Measurements from ENCODE around the gene RASGRP1. TPM values are rescaled to one million over a fixed set of nuclear protein-coding genes. Genes with fewer than 3 reads are reported as not detected.

RASGRP1 gene
- total RNA-seq, 4 donors from 2014 or later: 0.22 to 2.1 (median 1.3) TPM

DNA sequence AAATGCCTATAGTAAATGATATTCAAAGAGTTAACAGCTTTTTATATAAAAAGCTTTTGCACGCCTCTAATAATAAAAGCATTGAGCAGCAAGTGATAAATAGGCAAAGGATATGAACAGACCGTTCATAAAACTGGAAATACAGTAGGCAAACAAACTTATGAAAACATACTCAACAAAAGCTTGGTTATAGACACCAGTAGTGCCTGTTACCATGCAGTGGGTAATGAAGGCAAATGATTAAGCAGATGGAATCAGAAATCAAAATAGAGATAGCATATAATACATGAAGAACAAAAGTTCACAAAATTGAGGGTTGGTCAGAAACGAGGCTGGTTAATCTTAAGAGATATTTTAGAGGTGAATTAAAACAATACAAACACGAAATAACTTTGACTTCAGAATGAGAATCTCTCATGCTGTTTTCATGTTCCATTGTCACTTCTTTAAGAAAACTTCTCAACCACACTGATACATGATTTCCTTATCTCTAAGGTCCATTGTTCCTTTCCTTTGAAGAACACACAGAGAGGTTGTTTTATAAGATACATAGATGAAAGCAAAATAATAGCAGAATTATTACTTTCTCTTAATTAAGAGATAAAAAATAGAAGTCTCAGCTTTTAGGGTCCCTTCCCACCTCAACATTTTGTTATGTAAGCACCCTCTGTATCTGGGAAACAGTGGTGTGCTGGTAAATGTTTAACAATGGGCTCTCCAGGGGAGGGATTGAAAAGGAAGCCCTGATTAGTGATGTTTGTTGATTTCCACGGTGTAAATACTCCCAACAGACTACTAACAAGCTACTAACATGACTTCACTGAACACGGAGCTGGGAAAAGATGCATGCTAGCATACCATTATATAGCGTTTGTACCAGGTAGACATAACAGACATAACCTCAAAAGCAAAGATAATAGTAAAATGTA lies 12.6 kb downstream of the RASGRP1 start:
- TF ChIP-seq POLR2A (IDR thresholded peaks at IDR 0.05) (no peak), EP300 (IDR thresholded peaks at IDR 0.05) (no peak), CTCF (IDR thresholded peaks at IDR 0.05) (no peak)
- no peaks in the 10 kb centered on the region for H3K4me1 ChIP-seq
- H3K4me3 ChIP-seq: no peak overlapping the region
- no peaks in the 10 kb centered on the region for H3K36me3 ChIP-seq
- 43 to 46% methylated on average over 7 of the region's 7 CpGs for WGBS, 2 donors
- no peaks in the 10 kb centered on the region for H3K27me3 ChIP-seq
- no peak for DNase-seq (ENCODE audit: low spot score in 2 of 2)
- H3K27ac ChIP-seq: no peak overlapping the region
- no peaks in the 10 kb centered on the region for H3K9me3 ChIP-seq

- H3K36me3 ChIP-seq: no peaks in the 10 kb centered on the region
- no peaks in the 10 kb centered on the region for H3K9me3 ChIP-seq
- TF ChIP-seq CTCF (IDR thresholded peaks at IDR 0.05): no peak
- H3K27me3 ChIP-seq: no peaks in the 10 kb centered on the region
- H3K27ac ChIP-seq: no peak overlapping the region
- DNase-seq (ENCODE audit: low spot score in 2 of 2): no peak
- no peak overlapping the region for H3K4me3 ChIP-seq
- H3K4me1 ChIP-seq: no peaks in the 10 kb centered on the region
These were observed 15.4 kb downstream of the RASGRP1 start for GRCh38 chr15:38549222-38549621.

DNA sequence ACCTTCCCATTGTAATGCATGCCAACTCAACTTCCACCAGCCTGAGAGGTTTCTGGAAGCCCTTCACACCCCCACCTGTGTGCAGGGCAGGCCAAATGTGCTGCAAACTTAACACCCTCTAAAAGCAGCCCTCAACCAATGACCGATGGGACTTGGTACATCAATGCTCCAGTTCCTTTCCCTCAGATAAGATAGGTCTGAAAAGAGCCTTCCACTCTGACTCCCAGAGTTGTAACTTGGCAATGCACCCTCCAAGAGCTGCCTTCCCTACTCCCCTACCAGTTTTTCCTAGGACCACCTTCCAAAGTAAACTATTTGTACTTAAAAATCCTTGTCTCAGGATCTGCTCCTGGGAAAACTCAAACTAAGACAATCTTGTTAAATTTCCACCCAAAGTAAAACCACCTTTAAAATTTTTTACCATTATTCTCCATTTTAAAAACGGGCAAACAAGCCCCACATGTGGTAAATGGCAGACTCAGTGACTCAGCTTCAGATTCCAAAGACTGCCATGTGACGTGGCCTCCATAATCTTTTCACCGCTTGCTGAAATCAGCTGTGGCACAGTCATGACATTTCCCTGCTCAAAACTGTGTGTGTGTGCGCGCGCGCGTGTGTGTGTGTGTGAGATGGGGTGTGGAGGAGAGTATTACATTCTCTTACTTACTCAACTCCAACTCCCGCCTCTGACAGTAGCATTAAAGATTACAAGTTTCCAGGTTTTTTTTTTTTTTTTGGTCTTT lies 17.2 kb downstream of the RASGRP1 start:
- DNase-seq (ENCODE audit: low spot score in 2 of 2): no peak
- H3K36me3 ChIP-seq: no peaks in the 10 kb centered on the region
- no peaks in the 10 kb centered on the region for H3K4me1 ChIP-seq
- TF ChIP-seq CTCF (IDR thresholded peaks at IDR 0.05) (no peak), POLR2A (IDR thresholded peaks at IDR 0.05) (no peak), EP300 (IDR thresholded peaks at IDR 0.05) (no peak)
- no peaks in the 10 kb centered on the region for H3K27me3 ChIP-seq
- no peak overlapping the region for H3K27ac ChIP-seq
- 85 to 89% methylated on average over 10 of the region's 10 CpGs for WGBS, 2 donors
- H3K9me3 ChIP-seq: no peaks in the 10 kb centered on the region
- H3K4me3 ChIP-seq: no peak overlapping the region

GRCh38 chr15:38545179-38545578 lies 19.4 kb downstream of the RASGRP1 start:
- H3K4me3 ChIP-seq: no peak overlapping the region
- H3K27me3 ChIP-seq: no peaks in the 10 kb centered on the region
- TF ChIP-seq CTCF (IDR thresholded peaks at IDR 0.05) (no peak), POLR2A (IDR thresholded peaks at IDR 0.05) (no peak), EP300 (IDR thresholded peaks at IDR 0.05) (no peak)
- WGBS, 2 donors: 36 to 49% methylated on average over 2 of the region's 2 CpGs
- no peaks in the 10 kb centered on the region for H3K36me3 ChIP-seq
- no peak for DNase-seq (ENCODE audit: low spot score in 2 of 2)
- no peaks in the 10 kb centered on the region for H3K9me3 ChIP-seq
- no peak overlapping the region for H3K27ac ChIP-seq
- no peaks in the 10 kb centered on the region for H3K4me1 ChIP-seq

- Histone ChIP-seq H3K4me1 (no peaks in the 10 kb centered on the region), H3K4me3 (no peak overlapping the region), H3K36me3 (no peaks in the 10 kb centered on the region), H3K9me3 (no peaks in the 10 kb centered on the region), H3K27me3 (no peaks in the 10 kb centered on the region), H3K27ac (no peak overlapping the region)
- 87 to 90% methylated on average over 7 of the region's 7 CpGs for WGBS, 2 donors
- DNase-seq (ENCODE audit: low spot score in 2 of 2): no peak
- no peak for TF ChIP-seq EP300 (IDR thresholded peaks at IDR 0.05)
- no peak for TF ChIP-seq CTCF (IDR thresholded peaks at IDR 0.05)
- no peak for TF ChIP-seq POLR2A (IDR thresholded peaks at IDR 0.05)
These were observed 23.6 kb downstream of the RASGRP1 start for GRCh38 chr15:38541026-38541425.

All from tibial nerve (tissue), 4 donors.